ENCODE data around the gene SMAD3. TPM values are rescaled to one million over a fixed set of nuclear protein-coding genes. Genes with fewer than 3 reads are reported as not detected.

Gene SMAD3
- polyA plus RNA-seq, 1 donor from 2014 or later: 1.0 TPM

GRCh38 chr15:67124111-67124510 is 58.7 kb downstream of the SMAD3 start:
- Histone ChIP-seq H2AFZ (ENCODE audit: low read depth, low read length) (no peak overlapping the region), H3K4me2 (ENCODE audit: low read length) (no peak overlapping the region), H3K36me3 (ENCODE audit: insufficient read depth, low read length) (no peaks in the 10 kb centered on the region), H3K9ac (ENCODE audit: low read length) (no peak overlapping the region), H3K9me3 (ENCODE audit: low read length) (no peaks in the 10 kb centered on the region), H3K4me3 (ENCODE audit: low read length) (no peak overlapping the region), H3K27me3 (ENCODE audit: insufficient read depth, low read depth, low read length) (no peaks in the 10 kb centered on the region), H3F3A (ENCODE audit: insufficient read depth, low read length, poor library complexity, severe bottlenecking) (no peaks in the 10 kb centered on the region), H4K20me1 (ENCODE audit: insufficient read depth) (no peaks in the 10 kb centered on the region), H3K79me2 (replicated peaks; ENCODE audit: insufficient read depth, low read length) (no peaks in the 10 kb centered on the region), H3K27ac (ENCODE audit: low read length) (no peak overlapping the region), H3K9me2 (ENCODE audit: insufficient read depth, low read length) (no peaks in the 10 kb centered on the region)
- TF ChIP-seq POLR2AphosphoS5 (IDR thresholded peaks at IDR 0.05): no peak
- no peak for TF ChIP-seq TAF1 (IDR thresholded peaks at IDR 0.05; ENCODE audit: low read depth)
- no peak for TF ChIP-seq REST (IDR thresholded peaks at IDR 0.05; ENCODE audit: borderline replicate concordance)
- no peak for TF ChIP-seq EZH2 (IDR thresholded peaks at IDR 0.05; ENCODE audit: borderline replicate concordance, insufficient read depth, low read length, poor library complexity, severe bottlenecking)
- no peak for TF ChIP-seq SMC3 (conservative IDR thresholded peaks at IDR 0.05; ENCODE audit: poor library complexity)
- no peak for TF ChIP-seq EP300 (conservative IDR thresholded peaks at IDR 0.05; ENCODE audit: poor library complexity, severe bottlenecking)
- no peak for TF ChIP-seq CTCF (IDR thresholded peaks at IDR 0.05; ENCODE audit: poor library complexity, severe bottlenecking)
- TF ChIP-seq RAD21 (conservative IDR thresholded peaks at IDR 0.05): no peak
- TF ChIP-seq MXI1 (conservative IDR thresholded peaks at IDR 0.05; ENCODE audit: poor library complexity, severe bottlenecking): no peak

GRCh38 chr15:67124911-67125588 is 59.6 kb downstream of the SMAD3 start:
- Histone ChIP-seq H3K9ac (ENCODE audit: low read length) (no peak overlapping the region), H3K27me3 (ENCODE audit: insufficient read depth, low read depth, low read length) (no peaks in the 10 kb centered on the region), H4K20me1 (ENCODE audit: insufficient read depth) (no peaks in the 10 kb centered on the region), H3F3A (ENCODE audit: insufficient read depth, low read length, poor library complexity, severe bottlenecking) (no peaks in the 10 kb centered on the region), H3K4me2 (ENCODE audit: low read length) (no peak overlapping the region), H3K4me3 (ENCODE audit: low read length) (no peak overlapping the region), H2AFZ (ENCODE audit: low read depth, low read length) (no peak overlapping the region), H3K79me2 (replicated peaks; ENCODE audit: insufficient read depth, low read length) (no peaks in the 10 kb centered on the region), H3K27ac (ENCODE audit: low read length) (no peak overlapping the region), H3K9me2 (ENCODE audit: insufficient read depth, low read length) (no peaks in the 10 kb centered on the region), H3K36me3 (ENCODE audit: insufficient read depth, low read length) (no peaks in the 10 kb centered on the region), H3K9me3 (ENCODE audit: low read length) (no peaks in the 10 kb centered on the region)
- TF ChIP-seq EP300 (conservative IDR thresholded peaks at IDR 0.05; ENCODE audit: poor library complexity, severe bottlenecking): no peak
- no peak for TF ChIP-seq RAD21 (conservative IDR thresholded peaks at IDR 0.05)
- no peak for TF ChIP-seq SMC3 (conservative IDR thresholded peaks at IDR 0.05; ENCODE audit: poor library complexity)

Data from neural cell (in vitro differentiated cells).